ENCODE data around the gene FLYWCH2. TPM values are rescaled to one million over a fixed set of nuclear protein-coding genes. Genes with fewer than 3 reads are reported as not detected.

FLYWCH2 gene
- total RNA-seq, 1 experiment from 2014 or later, result 33.7 TPM

DNA sequence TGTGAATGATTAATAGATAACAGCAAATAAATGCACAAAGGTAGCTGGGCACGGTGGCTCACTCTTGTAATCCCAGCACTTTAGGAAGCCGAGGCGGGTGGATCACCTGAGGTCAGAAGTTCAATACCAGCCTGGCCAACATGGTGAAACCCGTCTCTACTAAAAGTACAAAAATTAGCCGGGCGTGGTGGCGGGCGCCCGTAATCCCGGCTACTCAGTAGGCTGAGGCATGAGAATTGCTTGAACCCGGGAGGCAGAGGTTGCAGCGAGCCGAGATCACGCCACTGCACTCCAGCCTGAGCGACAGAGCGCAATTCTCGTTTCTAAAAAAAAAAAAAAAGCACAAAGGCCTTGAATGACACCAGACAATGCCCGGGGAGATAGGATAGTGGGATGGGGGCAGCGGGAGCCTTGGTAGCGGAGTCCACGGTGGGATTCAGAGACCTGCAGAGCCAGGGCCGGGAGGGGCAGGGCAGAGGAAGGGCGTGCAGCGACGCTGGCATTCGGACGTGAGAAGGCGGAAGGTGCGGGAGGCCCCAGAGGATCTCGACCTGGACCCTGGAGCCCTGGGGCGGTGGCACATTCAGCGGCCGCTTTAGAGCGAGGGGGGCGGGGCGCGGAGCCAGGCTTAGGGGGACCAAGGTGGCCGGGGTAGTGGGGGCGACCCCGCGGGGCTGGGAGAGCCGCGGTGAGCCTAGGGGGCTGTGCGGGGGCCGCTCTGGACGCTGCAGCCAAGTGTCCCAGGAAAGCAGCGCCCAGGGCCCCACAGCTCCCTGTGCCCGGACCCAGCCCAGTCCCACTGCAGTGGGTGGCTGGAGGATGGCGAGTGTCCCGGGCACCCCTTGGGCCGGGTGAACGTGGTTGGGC is 999 bp upstream of the FLYWCH2 start (continued):
- TF ChIP-seq, protein P1, sequence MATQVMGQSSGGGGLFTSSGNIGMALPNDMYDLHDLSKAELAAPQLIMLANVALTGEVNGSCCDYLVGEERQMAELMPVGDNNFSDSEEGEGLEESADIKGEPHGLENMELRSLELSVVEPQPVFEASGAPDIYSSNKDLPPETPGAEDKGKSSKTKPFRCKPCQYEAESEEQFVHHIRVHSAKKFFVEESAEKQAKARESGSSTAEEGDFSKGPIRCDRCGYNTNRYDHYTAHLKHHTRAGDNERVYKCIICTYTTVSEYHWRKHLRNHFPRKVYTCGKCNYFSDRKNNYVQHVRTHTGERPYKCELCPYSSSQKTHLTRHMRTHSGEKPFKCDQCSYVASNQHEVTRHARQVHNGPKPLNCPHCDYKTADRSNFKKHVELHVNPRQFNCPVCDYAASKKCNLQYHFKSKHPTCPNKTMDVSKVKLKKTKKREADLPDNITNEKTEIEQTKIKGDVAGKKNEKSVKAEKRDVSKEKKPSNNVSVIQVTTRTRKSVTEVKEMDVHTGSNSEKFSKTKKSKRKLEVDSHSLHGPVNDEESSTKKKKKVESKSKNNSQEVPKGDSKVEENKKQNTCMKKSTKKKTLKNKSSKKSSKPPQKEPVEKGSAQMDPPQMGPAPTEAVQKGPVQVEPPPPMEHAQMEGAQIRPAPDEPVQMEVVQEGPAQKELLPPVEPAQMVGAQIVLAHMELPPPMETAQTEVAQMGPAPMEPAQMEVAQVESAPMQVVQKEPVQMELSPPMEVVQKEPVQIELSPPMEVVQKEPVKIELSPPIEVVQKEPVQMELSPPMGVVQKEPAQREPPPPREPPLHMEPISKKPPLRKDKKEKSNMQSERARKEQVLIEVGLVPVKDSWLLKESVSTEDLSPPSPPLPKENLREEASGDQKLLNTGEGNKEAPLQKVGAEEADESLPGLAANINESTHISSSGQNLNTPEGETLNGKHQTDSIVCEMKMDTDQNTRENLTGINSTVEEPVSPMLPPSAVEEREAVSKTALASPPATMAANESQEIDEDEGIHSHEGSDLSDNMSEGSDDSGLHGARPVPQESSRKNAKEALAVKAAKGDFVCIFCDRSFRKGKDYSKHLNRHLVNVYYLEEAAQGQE (IDR thresholded peaks at IDR 0.05; ENCODE audit: low read depth), result no peak
- TF ChIP-seq POLR2A (IDR thresholded peaks at IDR 0.05; ENCODE audit: borderline replicate concordance, extremely low read depth, insufficient read depth, insufficient read length) (peak; percentile 38), EZH2phosphoT487 (IDR thresholded peaks at IDR 0.05; ENCODE audit: borderline replicate concordance) (no peak), YY1 (IDR thresholded peaks at IDR 0.05; ENCODE audit: extremely low read depth, insufficient replicate concordance, low read depth, low read length) (no peak), SRF (IDR thresholded peaks at IDR 0.05; ENCODE audit: low read depth) (no peak), ELF1 (IDR thresholded peaks at IDR 0.05; ENCODE audit: borderline replicate concordance, low read depth) (no peak), SP1 (IDR thresholded peaks at IDR 0.05; ENCODE audit: low read depth) (no peak), FOSL1 (IDR thresholded peaks at IDR 0.05; ENCODE audit: low read depth) (no peak)
- TF ChIP-seq, protein P2, sequence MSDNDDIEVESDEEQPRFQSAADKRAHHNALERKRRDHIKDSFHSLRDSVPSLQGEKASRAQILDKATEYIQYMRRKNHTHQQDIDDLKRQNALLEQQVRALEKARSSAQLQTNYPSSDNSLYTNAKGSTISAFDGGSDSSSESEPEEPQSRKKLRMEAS (IDR thresholded peaks at IDR 0.05), result no peak; the same call in 1 of the 2 replicates

- H3K79me2 ChIP-seq (ENCODE audit: insufficient read depth, low read length), result peaks cover 17% of the 10 kb centered on the region; the same call in 1 of the 2 replicates
- peak overlapping the region; percentile 78 for H3K27ac ChIP-seq (ENCODE audit: low read depth, low read length)
- TF ChIP-seq ZFX (IDR thresholded peaks at IDR 0.05) (peak; percentile 48; the same call in 1 of the 2 replicates), ZNF274 (IDR thresholded peaks at IDR 0.05; ENCODE audit: low read depth, low read length) (no peak)
- peaks cover 0 to 7% of the 10 kb centered on the region in 2 experiments; a peak in 1 of 4 replicates for H3K9me3 ChIP-seq (ENCODE audit: control insufficient read depth in 1 of 2, insufficient read depth in 1 of 2, low read depth in 1 of 2, low read length in 2 of 2)
- H2AFZ ChIP-seq (ENCODE audit: low read depth, low read length, poor library complexity, severe bottlenecking), result no peak overlapping the region
- peaks cover 9 to 18% of the 10 kb centered on the region in 2 experiments for H3K4me1 ChIP-seq (ENCODE audit: control insufficient read depth in 1 of 2, insufficient read depth in 2 of 2, low read length in 2 of 2)
- no peaks in the 10 kb centered on the region for H4K20me1 ChIP-seq (ENCODE audit: insufficient read depth)
- ATAC-seq (no peak), DNase-seq (ENCODE audit: low read depth, low spot score) (no peak)
- intact Hi-C loops (cut with micrococcal nuclease), result no loop called here
- CTCF ChIA-PET, result interaction anchor here (0.7 to 2.1 kb wide), 10 partner anchors 9 to 43 kb away, joined by 3 to 16 read pairs (median 6); partner anchors contain the start of genes FLYWCH1 and PRSS22
- peak overlapping the region; percentile 94 for H3K4me2 ChIP-seq (ENCODE audit: low read length)
- H3K36me3 ChIP-seq (ENCODE audit: control insufficient read depth in 1 of 2, insufficient read depth in 2 of 2, low read length in 2 of 2), result no peaks in the 10 kb centered on the region
- H3K9me2 ChIP-seq (ENCODE audit: insufficient read depth), result no peaks in the 10 kb centered on the region
- H3K9ac ChIP-seq (ENCODE audit: low read length), result peak overlapping the region; percentile 93
- peak overlapping the region; percentile 80 to 98 for H3K4me3 ChIP-seq (replicated peaks in 1 of 2; ENCODE audit: low read depth in 1 of 2, low read length in 2 of 2)
- POLR2A ChIA-PET, result interaction anchor here (0.7 to 2.8 kb wide), 8 partner anchors 9 to 99 kb away, joined by 3 to 21 read pairs (median 5); partner anchors contain the start of gene FLYWCH1
- RAD21 ChIA-PET (ENCODE audit: low non-redundant PET in 1 of 2, low total read pairs in 2 of 2, uncharacterized antibody in 2 of 2, unreplicated experiment in 2 of 2), result no interaction called here
- no TSS peak for BruUV-seq (replicated peaks)
- H3K27me3 ChIP-seq (ENCODE audit: insufficient read depth, low read length), result no peaks in the 10 kb centered on the region
Measured at GRCh38 chr16:2883458-2883908, 468 bp downstream of the FLYWCH2 start.
